Measurements from ENCODE around the gene VARS2.

VARS2 gene

GRCh38 chr6:30883685-30884520 lies 30.1 kb upstream of the VARS2 start, which contains the start of gene DDR1:
Gene DDR1, plus strand, starts transcription at chr6:30884519. Its CDS starts 4,211 bp downstream, at chr6:30888730.
- in situ Hi-C loops (cut with MboI; ENCODE audit: low sequenced_read_pairs) = no loop called here

DNA sequence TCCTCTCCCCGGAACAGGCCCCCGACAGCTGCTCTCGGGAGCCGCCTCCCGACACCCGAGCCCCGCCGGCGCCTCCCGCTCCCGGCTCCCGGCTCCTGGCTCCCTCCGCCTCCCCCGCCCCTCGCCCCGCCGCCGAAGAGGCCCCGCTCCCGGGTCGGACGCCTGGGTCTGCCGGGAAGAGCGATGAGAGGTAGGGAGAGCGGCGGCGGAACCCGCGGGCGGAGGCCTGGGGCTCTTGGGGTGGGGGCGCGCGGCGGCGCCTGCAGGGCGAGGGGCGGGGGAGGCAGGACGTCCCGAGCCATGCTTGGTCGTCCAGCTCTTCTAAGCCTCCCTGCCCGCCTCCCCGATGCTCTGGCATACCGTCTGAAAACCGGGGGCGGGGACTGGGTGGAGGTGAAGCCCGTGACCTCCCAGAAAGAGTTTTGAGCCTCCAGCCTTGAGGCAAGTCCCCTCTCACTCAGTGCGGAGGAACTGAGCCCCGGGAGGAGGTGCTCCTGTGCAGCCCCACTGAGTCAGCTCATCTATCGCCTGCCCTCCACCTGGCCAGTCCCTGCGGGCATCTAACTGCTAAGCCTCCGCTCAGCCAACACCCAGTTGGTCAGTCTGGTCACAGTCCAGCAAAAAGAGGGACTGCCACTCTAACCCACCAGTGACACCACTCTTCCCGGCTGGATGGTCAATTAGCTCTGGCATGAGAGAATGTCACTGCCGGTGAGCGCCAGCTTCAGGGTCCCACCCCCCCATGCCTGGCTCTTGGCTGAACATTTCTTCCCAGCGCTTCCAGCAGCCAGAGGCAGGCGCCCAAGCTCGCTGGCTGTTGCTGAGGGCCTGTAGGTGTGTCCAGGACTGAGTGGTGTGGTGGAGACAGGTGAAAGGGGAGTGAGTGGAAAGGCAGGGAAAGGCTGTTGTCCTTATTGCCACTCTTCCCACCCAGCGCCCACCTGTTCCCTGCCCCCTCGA lies 29.2 kb upstream of the VARS2 start:
- in situ Hi-C loops (cut with MboI; ENCODE audit: low sequenced_read_pairs) = no loop called here

DNA sequence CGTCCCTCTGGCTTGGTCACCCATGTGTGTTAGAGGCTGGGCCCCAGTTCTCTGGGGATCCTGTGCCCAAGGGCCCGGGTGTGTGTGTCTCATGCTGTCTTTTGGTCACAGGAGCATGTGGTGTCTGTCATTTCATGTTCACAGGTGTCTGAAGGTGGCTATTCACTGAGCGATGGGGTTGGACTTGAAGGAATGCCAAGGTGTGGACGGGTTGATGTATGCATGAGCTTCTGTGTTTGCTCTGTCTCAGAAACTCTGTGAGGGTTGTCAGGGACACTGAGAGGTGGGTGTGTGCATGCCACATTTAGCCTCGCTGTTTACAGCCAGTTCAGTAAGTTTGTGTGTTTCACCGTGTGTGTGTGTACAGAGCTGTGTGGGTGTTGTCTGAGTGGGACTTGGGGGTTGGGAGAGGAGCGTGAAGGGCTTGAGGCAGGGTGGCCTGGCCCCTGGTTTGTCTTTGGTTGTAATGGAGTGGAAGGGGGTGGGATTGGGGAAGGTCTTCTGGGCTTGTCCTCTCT lies 28.5 kb upstream of the VARS2 start:
- in situ Hi-C loops (cut with MboI; ENCODE audit: low sequenced_read_pairs) = no loop called here

GRCh38 chr6:30885999-30886896 lies 27.8 kb upstream of the VARS2 start:
- in situ Hi-C loops (cut with MboI; ENCODE audit: low sequenced_read_pairs) = no loop called here

GRCh38 chr6:30886897-30887255 lies 27.2 kb upstream of the VARS2 start:
- in situ Hi-C loops (cut with MboI; ENCODE audit: low sequenced_read_pairs) = no loop called here

DNA sequence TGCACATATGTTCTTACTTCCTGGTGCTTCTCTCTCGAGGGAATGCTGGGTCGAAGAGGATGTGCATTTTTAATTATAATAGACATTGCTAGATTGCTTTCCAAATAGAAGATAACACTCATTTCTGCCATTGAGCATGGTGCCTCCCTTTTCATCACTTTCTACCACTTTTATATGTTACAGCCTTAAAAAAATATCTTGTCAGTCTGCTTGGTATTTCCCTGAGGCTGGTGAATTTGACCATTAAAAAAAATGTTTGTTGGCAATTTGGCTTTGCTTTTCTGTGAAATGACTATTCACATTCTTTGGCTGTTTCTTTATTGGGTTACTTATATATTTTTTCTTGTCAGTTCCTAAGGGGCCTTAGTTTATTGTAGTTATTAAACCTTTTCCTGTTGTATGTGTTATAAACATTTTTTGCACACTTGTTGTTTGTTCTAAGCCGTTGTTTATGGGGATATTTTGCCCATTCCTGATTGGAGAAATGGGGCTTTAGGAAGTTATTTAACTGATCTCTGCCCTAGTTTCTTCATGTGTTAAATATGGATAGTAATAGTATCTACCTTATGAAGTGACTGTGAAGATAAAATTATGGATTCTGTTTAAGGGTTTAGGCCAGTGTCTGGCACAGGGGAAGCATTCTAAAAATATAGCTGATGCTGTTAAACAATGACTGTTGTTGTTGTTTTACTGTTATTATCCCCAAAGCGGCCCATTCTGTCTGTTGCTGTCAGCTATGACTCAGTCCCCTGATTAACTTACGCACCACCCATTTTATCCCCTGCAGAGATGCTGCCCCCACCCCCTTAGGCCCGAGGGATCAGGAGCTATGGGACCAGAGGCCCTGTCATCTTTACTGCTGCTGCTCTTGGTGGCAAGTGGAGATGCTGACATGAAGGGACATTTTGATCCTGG lies 25.9 kb upstream of the VARS2 start:
- in situ Hi-C loops (cut with MboI; ENCODE audit: low sequenced_read_pairs) = no loop called here

DNA sequence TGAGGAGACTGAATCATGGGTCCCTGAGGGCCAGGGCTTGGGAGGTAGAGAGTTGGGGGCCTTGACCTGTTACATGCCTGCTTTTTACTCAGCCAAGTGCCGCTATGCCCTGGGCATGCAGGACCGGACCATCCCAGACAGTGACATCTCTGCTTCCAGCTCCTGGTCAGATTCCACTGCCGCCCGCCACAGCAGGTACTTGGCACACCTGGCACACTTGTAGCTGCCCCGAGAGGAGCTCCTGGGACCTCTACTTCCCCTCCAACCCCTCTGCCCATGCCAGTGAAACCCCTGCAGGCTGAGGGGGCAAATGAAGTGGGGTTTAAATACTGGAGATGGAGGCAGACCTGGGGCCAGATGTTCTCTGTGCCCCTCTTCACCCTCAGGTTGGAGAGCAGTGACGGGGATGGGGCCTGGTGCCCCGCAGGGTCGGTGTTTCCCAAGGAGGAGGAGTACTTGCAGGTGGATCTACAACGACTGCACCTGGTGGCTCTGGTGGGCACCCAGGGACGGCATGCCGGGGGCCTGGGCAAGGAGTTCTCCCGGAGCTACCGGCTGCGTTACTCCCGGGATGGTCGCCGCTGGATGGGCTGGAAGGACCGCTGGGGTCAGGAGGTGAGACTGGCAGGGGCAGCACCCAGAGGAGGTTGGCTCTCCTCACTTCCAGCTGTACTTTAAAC lies 25.1 kb upstream of the VARS2 start:
- in situ Hi-C loops (cut with MboI; ENCODE audit: low sequenced_read_pairs) = no loop called here

- in situ Hi-C loops (cut with MboI; ENCODE audit: low sequenced_read_pairs) = no loop called here
Measured at GRCh38 chr6:30889496-30889885, 24.5 kb upstream of the VARS2 start.

- in situ Hi-C loops (cut with MboI; ENCODE audit: low sequenced_read_pairs) = no loop called here
Measured at GRCh38 chr6:30889921-30890645, 24.0 kb upstream of the VARS2 start.

DNA sequence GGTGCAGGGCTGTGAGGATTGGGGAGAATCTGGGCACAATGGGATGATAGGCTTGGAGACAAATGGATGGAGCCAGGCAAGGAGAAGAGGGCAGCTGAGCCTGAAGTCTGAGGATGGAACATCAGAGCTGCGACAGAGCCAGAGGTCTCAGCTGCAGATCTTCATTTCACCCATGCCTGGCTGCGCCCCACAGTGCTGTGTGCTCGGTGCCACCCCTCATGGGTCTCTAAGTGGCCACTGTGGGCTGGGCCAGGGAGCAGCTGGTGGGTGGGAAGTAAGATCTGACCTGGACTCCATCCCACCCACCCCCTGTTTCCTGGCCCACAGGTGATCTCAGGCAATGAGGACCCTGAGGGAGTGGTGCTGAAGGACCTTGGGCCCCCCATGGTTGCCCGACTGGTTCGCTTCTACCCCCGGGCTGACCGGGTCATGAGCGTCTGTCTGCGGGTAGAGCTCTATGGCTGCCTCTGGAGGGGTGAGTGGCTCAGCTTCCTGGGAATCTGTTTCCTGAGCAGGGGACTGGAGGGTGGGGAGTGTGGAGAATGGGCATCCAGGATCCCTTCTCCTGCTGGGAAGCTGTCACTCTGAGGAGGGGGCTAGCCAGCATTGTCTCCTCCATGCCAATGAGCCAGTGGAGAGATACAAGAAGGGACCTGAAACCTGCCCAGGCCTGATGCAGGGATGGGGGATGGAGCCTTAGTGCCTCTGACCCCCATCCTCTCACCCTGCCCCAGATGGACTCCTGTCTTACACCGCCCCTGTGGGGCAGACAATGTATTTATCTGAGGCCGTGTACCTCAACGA lies 23.2 kb upstream of the VARS2 start:
- in situ Hi-C loops (cut with MboI; ENCODE audit: low sequenced_read_pairs) = no loop called here

- in situ Hi-C loops (cut with MboI; ENCODE audit: low sequenced_read_pairs) = no loop called here
Measured at GRCh38 chr6:30891450-30891723, 22.7 kb upstream of the VARS2 start.

- in situ Hi-C loops (cut with MboI; ENCODE audit: low sequenced_read_pairs) = no loop called here
Measured at GRCh38 chr6:30891816-30892538, 22.1 kb upstream of the VARS2 start.

DNA sequence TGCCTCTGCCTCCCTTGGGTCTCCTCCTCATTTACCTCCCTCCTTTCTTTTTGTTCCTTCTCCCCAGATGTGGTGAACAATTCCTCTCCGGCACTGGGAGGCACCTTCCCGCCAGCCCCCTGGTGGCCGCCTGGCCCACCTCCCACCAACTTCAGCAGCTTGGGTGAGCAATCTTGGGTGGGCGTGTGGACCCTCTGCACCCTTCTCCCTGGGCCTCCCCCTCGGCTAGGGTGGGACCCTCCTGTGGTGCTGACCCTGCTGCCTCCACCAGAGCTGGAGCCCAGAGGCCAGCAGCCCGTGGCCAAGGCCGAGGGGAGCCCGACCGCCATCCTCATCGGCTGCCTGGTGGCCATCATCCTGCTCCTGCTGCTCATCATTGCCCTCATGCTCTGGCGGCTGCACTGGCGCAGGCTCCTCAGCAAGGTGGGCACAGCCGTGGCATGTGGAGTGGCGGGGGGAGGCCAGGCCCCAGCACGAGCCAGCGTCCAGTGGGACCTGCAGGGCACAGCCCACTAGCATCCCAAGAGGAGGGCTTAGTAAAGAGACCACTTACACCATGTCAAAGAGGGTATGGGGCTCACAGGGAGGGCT lies 20.9 kb upstream of the VARS2 start:
- in situ Hi-C loops (cut with MboI; ENCODE audit: low sequenced_read_pairs) = no loop called here

GRCh38 chr6:30893666-30894065 lies 20.4 kb upstream of the VARS2 start:
- in situ Hi-C loops (cut with MboI; ENCODE audit: low sequenced_read_pairs) = no loop called here

DNA sequence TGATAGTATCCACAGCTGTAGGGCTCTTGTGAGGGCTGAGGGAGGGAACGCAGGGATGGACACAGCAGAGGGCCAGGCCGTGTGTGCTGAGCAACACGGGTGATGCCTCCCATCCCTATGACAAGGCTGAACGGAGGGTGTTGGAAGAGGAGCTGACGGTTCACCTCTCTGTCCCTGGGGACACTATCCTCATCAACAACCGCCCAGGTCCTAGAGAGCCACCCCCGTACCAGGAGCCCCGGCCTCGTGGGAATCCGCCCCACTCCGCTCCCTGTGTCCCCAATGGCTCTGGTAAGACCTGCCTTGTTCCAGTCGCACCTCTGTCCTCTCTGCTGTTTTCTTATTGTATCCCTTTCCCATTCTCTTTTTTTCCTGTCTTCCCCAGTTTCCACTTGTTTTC lies 19.7 kb upstream of the VARS2 start:
- in situ Hi-C loops (cut with MboI; ENCODE audit: low sequenced_read_pairs) = no loop called here

DNA sequence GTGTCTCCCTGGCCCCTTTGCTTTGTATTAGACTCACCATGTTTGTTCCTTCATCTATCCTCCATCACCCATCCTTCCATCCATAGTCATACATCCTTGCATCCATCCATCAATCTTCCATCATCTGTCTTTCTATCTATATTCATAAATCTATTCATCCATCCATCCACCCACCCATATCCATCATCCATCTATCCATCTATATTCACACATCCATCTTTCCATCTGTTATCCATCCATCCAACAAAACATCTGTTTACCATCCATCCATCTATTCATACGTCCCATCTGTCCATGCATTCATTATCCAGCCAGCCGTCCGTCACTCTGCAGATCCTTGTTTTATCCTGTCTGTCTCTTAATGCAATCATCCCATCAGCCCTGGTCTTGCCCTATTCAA lies 19.1 kb upstream of the VARS2 start:
- in situ Hi-C loops (cut with MboI; ENCODE audit: low sequenced_read_pairs) = no loop called here

DNA sequence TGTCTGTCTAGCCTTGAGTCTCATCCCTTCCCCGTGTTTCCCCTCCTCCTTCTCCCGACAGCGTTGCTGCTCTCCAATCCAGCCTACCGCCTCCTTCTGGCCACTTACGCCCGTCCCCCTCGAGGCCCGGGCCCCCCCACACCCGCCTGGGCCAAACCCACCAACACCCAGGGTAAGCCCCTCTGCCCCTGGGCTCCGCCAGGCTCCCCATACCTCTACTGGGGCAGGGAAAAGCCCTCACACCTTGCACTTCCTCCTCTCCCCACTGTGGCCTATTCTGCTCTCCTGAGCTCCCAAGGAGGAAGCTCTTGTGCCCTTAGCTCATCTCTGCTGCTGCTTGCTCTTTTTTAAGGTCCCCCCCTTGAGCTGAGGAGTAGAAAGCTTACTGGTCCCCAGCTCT lies 18.7 kb upstream of the VARS2 start:
- in situ Hi-C loops (cut with MboI; ENCODE audit: low sequenced_read_pairs) = no loop called here

All from HL-60/S4 (cell line).